HAP-1 (cell line): Measurements from ENCODE around the gene PLEKHA5.
"Not testable (repeated sequence)": the region's sequence is repeated elsewhere in the genome, so short reads cannot be mapped to it uniquely, and the experiment has no call there.

Experiments used
- DNase-seq, 2 experiments: peaks; one replicate each; pipeline ENCODE4 v3.0.0-alpha.2; 2016 to 2020; ENCODE audit warnings: low spot score in 2 of 2
- H3K27me3 ChIP-seq: fragments of 250-450 bp; sonication (Bioruptor Pico); 2 replicates; pipeline ENCODE4 v1.5.1; 2020; ENCODE audit warnings: low read depth, mild to moderate bottlenecking, moderate library complexity
- H3K36me3 ChIP-seq: fragments of 250-450 bp; sonication (Bioruptor Pico); replicated peaks from 2 replicates; pipeline ENCODE4 v1.5.1; 2020; ENCODE audit warnings: mild to moderate bottlenecking
- H3K4me1 ChIP-seq: fragments of 250-450 bp; sonication (Bioruptor Pico); 2 replicates; pipeline ENCODE4 v1.5.1; 2020; ENCODE audit warnings: mild to moderate bottlenecking
- H3K4me3 ChIP-seq: fragments of 250-450 bp; sonication (Bioruptor Pico); 2 replicates; pipeline ENCODE4 v1.5.1; 2020; ENCODE audit warnings: mild to moderate bottlenecking, moderate library complexity
- H3K9me3 ChIP-seq: fragments of 250-450 bp; sonication (Bioruptor Pico); 2 replicates; pipeline ENCODE4 v1.5.1; 2020; ENCODE audit warnings: mild to moderate bottlenecking, moderate library complexity
- in situ Hi-C: fragments of 300-500 bp; cut with MboI; formaldehyde crosslinking; loops from 3 replicates; pipeline ENCODE4 v1.14.3; 2020; ENCODE audit warnings: low sequenced_read_pairs, inconsistent platforms, mixed read lengths

Gene PLEKHA5

GRCh38 chr12:19129486-19130223, at the start of gene PLEKHA5:
Gene PLEKHA5 (plus strand): TSS chr12:19129733. CDS start chr12:19129800, 67 bp downstream.
- DNase-seq: peak; percentile 64 to 84
- H3K4me1 ChIP-seq: peaks cover 24% of the 10 kb centered on the region
- H3K27me3 ChIP-seq: no peaks in the 10 kb centered on the region
- peak within 1 kb of the TSS; percentile 73 for H3K4me3 ChIP-seq
- in situ Hi-C loops: loop anchor here (25.0 kb wide), 1 partner anchor 92 kb away; no protein-coding TSS in a partner anchor
- H3K36me3 ChIP-seq: peaks cover 3% of the 10 kb centered on the region; the same call in 1 of the 2 replicates
- peaks cover 3% of the 10 kb centered on the region; the same call in 1 of the 2 replicates for H3K9me3 ChIP-seq

- Histone ChIP-seq H3K9me3 (no peaks in the 10 kb centered on the region), H3K27me3 (no peaks in the 10 kb centered on the region), H3K4me3 (no peak overlapping the region), H3K36me3 (no peaks in the 10 kb centered on the region), H3K4me1 (peaks cover 10% of the 10 kb centered on the region)
- peak; percentile 52 to 79 for DNase-seq
- in situ Hi-C loops: no loop called here
Observed at GRCh38 chr12:19080918-19081317, 48.6 kb upstream of the PLEKHA5 start.

- Histone ChIP-seq H3K36me3 (no peaks in the 10 kb centered on the region), H3K4me1 (peaks cover 9% of the 10 kb centered on the region), H3K4me3 (no peak overlapping the region), H3K9me3 (no peaks in the 10 kb centered on the region), H3K27me3 (no peaks in the 10 kb centered on the region)
- in situ Hi-C loops: no loop called here
- no peak for DNase-seq
Observed at GRCh38 chr12:19082365-19082911, 47.1 kb upstream of the PLEKHA5 start.

GRCh38 chr12:19084547-19084946, 45.0 kb upstream of the PLEKHA5 start:
- DNase-seq: no peak
- Histone ChIP-seq H3K4me3 (no peak overlapping the region), H3K27me3 (no peaks in the 10 kb centered on the region), H3K9me3 (no peaks in the 10 kb centered on the region), H3K36me3 (no peaks in the 10 kb centered on the region), H3K4me1 (peaks cover 9% of the 10 kb centered on the region)
- in situ Hi-C loops: no loop called here

GRCh38 chr12:19085090-19085489, 44.4 kb upstream of the PLEKHA5 start:
- no peaks in the 10 kb centered on the region for H3K27me3 ChIP-seq
- no peaks in the 10 kb centered on the region for H3K9me3 ChIP-seq
- DNase-seq: no peak
- no peak overlapping the region for H3K4me3 ChIP-seq
- peaks cover 9% of the 10 kb centered on the region for H3K4me1 ChIP-seq
- H3K36me3 ChIP-seq: no peaks in the 10 kb centered on the region
- in situ Hi-C loops: no loop called here

- Histone ChIP-seq H3K36me3 (no peaks in the 10 kb centered on the region), H3K4me1 (peaks cover 3% of the 10 kb centered on the region; the same call in 1 of the 2 replicates), H3K9me3 (no peaks in the 10 kb centered on the region), H3K4me3 (no peak overlapping the region), H3K27me3 (no peaks in the 10 kb centered on the region)
- DNase-seq: peak in 1 of 2 experiments; percentile 1
- in situ Hi-C loops: no loop called here
Observed at GRCh38 chr12:19088606-19089005, 40.9 kb upstream of the PLEKHA5 start.

- peak in 1 of 2 experiments; percentile 1 for DNase-seq
Observed at GRCh38 chr12:19092482-19092881, 37.1 kb upstream of the PLEKHA5 start.

GRCh38 chr12:19093218-19093617, 36.3 kb upstream of the PLEKHA5 start:
- Histone ChIP-seq H3K4me1 (peaks cover 14% of the 10 kb centered on the region), H3K27me3 (no peaks in the 10 kb centered on the region), H3K4me3 (no peak overlapping the region), H3K9me3 (no peaks in the 10 kb centered on the region; the same call in 1 of the 2 replicates), H3K36me3 (no peaks in the 10 kb centered on the region)
- in situ Hi-C loops: no loop called here
- no peak for DNase-seq

More at GRCh38 chr12:19092482-19092881, 37.1 kb upstream of the PLEKHA5 start:
- in situ Hi-C loops, H3K4me3 ChIP-seq, H3K27me3 ChIP-seq, H3K36me3 ChIP-seq, H3K9me3 ChIP-seq: not testable (repeated sequence)
- peaks cover 13% of the 10 kb centered on the region for H3K4me1 ChIP-seq

GRCh38 chr12:19095331-19095730, 34.2 kb upstream of the PLEKHA5 start:
- H3K4me3 ChIP-seq: no peak overlapping the region
- no peaks in the 10 kb centered on the region for H3K36me3 ChIP-seq
- in situ Hi-C loops: no loop called here
- H3K4me1 ChIP-seq: peaks cover 18% of the 10 kb centered on the region
- H3K9me3 ChIP-seq: no peaks in the 10 kb centered on the region; the same call in 1 of the 2 replicates
- no peak for DNase-seq
- no peaks in the 10 kb centered on the region for H3K27me3 ChIP-seq

GRCh38 chr12:19095756-19096480, 33.6 kb upstream of the PLEKHA5 start:
- Histone ChIP-seq H3K36me3 (no peaks in the 10 kb centered on the region), H3K9me3 (no peaks in the 10 kb centered on the region; the same call in 1 of the 2 replicates), H3K27me3 (no peaks in the 10 kb centered on the region), H3K4me3 (no peak overlapping the region), H3K4me1 (peaks cover 18% of the 10 kb centered on the region)
- DNase-seq: no peak
- in situ Hi-C loops: no loop called here

GRCh38 chr12:19105463-19105862, 24.1 kb upstream of the PLEKHA5 start:
- no peak overlapping the region for H3K4me3 ChIP-seq
- in situ Hi-C loops: no loop called here
- DNase-seq: no peak
- H3K27me3 ChIP-seq: no peaks in the 10 kb centered on the region
- peaks cover 8% of the 10 kb centered on the region for H3K4me1 ChIP-seq
- H3K36me3 ChIP-seq: no peaks in the 10 kb centered on the region
- H3K9me3 ChIP-seq: no peaks in the 10 kb centered on the region

GRCh38 chr12:19107750-19108149, 21.8 kb upstream of the PLEKHA5 start:
- Histone ChIP-seq H3K36me3 (no peaks in the 10 kb centered on the region), H3K27me3 (no peaks in the 10 kb centered on the region), H3K4me3 (no peak overlapping the region), H3K9me3 (no peaks in the 10 kb centered on the region), H3K4me1 (peaks cover 8% of the 10 kb centered on the region)
- no peak for DNase-seq
- in situ Hi-C loops: no loop called here

GRCh38 chr12:19110221-19110940, 19.2 kb upstream of the PLEKHA5 start:
- no peak for DNase-seq
- Histone ChIP-seq H3K4me3 (no peak overlapping the region), H3K4me1 (peaks cover 8% of the 10 kb centered on the region), H3K36me3 (no peaks in the 10 kb centered on the region), H3K27me3 (no peaks in the 10 kb centered on the region), H3K9me3 (no peaks in the 10 kb centered on the region)
- in situ Hi-C loops: no loop called here
